K562 (cell line): ENCODE results near the gene PHTF1. TPM values are rescaled to one million over a fixed set of nuclear protein-coding genes. Genes with fewer than 3 reads are reported as not detected.
A peak's percentile ranks its signal among the peaks of the same experiment; 100 is the strongest.

Experiments
- ATF6 ChIP-seq: sonication (generic); formaldehyde crosslinking; IDR thresholded peaks from 2 replicates; pipeline ENCODE4 v1.4.0; 2020; ENCODE audit warnings: mild to moderate bottlenecking, missing genetic modification reagents
- BACH1 ChIP-seq: fragments of 200-800 bp; sonication (Bioruptor generic); IDR thresholded peaks from 2 replicates; pipeline ENCODE4 v1.6.1; 2016; ENCODE audit warnings: missing genetic modification characterization, missing compliant biosample characterization
- CAMTA2 ChIP-seq: fragments of 250-450 bp; sonication (Bioruptor Pico); conservative IDR thresholded peaks from 2 replicates; pipeline ENCODE4 v1.5.1; 2022
- CC2D1A ChIP-seq: fragments of 450-650 bp; IDR thresholded peaks from 2 replicates; pipeline ENCODE4 v1.6.1; 2017; ENCODE audit warnings: mild to moderate bottlenecking
- GATA2 ChIP-seq: sonication (generic); formaldehyde crosslinking; IDR thresholded peaks from 2 replicates; pipeline ENCODE4 v1.4.0; 2020; ENCODE audit warnings: mild to moderate bottlenecking, missing genetic modification reagents
- MTA1 ChIP-seq: fragments of 450-650 bp; IDR thresholded peaks from 2 replicates; pipeline ENCODE4 v1.6.1; 2017; ENCODE audit warnings: borderline replicate concordance
- RFX5 ChIP-seq: IDR thresholded peaks from 2 replicates; pipeline ENCODE4 v1.6.1; 2011; ENCODE audit warnings: low read depth, mild to moderate bottlenecking, improper control_type of control experiment, low read length
- TBP ChIP-seq: optimal IDR thresholded peaks from 2 replicates; pipeline ENCODE3; 2011; ENCODE audit warnings: low read depth, low read length, improper control_type of control experiment
- TEAD2 ChIP-seq: fragments of 450-650 bp; IDR thresholded peaks from 2 replicates; pipeline ENCODE4 v1.6.1; 2016; ENCODE audit warnings: missing genetic modification characterization, control low read depth, missing compliant biosample characterization
- TRIM25 ChIP-seq: fragments of 450-650 bp; IDR thresholded peaks from 2 replicates; pipeline ENCODE4 v1.7.0; 2016; ENCODE audit warnings: borderline replicate concordance
- ZBTB17 ChIP-seq: fragments of 450-650 bp; formaldehyde crosslinking; IDR thresholded peaks from 2 replicates; pipeline ENCODE4 v1.4.0; 2020; ENCODE audit warnings: mild to moderate bottlenecking
- ZNF354B ChIP-seq: fragments of 250-450 bp; sonication (Bioruptor Pico); IDR thresholded peaks from 2 replicates; pipeline ENCODE4 v1.4.0; 2020
- polyA plus RNA-seq, 8 experiments: library from polyadenylated mRNA; depleted of rRNA in 4 of 8; stranded (reverse) in 5 of 8; unstranded in 3 of 8; fragments of >200 nt; fragmentation: Nextera tagmentation in 2 of 8; fragmentation: Illumina TruSeq in 1 of 8; extraction: Ambion mirVana in 2 of 8; extraction: Trizol in 1 of 8; gene quantifications; 2 replicates each; pipeline versions ENCODE4 v1.2.1 to v1.2.3, GENCODE V29; 2011 to 2014; ENCODE audit warnings: inconsistent platforms in 1 of 8, missing spikeins in 1 of 8
- total RNA-seq, 7 experiments: library from RNA; depleted of rRNA in 6 of 7; stranded (reverse); fragments of >200 nt in 6 of 7; fragmentation: Illumina TruSeq in 2 of 7; extraction: Trizol in 2 of 7; gene quantifications; 2 replicates each; pipeline versions ENCODE4 v1.2.1 to v1.2.3, GENCODE V29; 2011 to 2021; ENCODE audit warnings: low replicate concordance in 1 of 7
- TF ChIP-seq, protein P1 (sequence below), 2 experiments: fragments of 450-650 bp; conservative IDR thresholded peaks; 2 replicates each; pipeline ENCODE4 v1.6.1; 2017; ENCODE audit warnings: mild to moderate bottlenecking in 2 of 2, moderate library complexity in 2 of 2
- TF ChIP-seq, protein P2 (sequence below): fragments of 250-450 bp; sonication (Bioruptor Pico); IDR thresholded peaks from 2 replicates; pipeline ENCODE4 v1.5.0; 2021; ENCODE audit warnings: mild to moderate bottlenecking, borderline replicate concordance

The PHTF1 gene
- total and polyA plus RNA-seq, 9 of the 15 experiments (the other 6 are each of a cell fraction or from before 2014, with no cell fraction given): 8.4 to 36.2 (median 23.0) TPM

- TF ChIP-seq, protein P1, sequence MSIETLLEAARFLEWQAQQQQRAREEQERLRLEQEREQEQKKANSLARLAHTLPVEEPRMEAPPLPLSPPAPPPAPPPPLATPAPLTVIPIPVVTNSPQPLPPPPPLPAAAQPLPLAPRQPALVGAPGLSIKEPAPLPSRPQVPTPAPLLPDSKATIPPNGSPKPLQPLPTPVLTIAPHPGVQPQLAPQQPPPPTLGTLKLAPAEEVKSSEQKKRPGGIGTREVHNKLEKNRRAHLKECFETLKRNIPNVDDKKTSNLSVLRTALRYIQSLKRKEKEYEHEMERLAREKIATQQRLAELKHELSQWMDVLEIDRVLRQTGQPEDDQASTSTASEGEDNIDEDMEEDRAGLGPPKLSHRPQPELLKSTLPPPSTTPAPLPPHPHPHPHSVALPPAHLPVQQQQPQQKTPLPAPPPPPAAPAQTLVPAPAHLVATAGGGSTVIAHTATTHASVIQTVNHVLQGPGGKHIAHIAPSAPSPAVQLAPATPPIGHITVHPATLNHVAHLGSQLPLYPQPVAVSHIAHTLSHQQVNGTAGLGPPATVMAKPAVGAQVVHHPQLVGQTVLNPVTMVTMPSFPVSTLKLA (conservative IDR thresholded peaks at IDR 0.05): 0 out of 4 replicates have a peak, but pooled peaks of 1 of the 2 experiments have one; percentile 26
- 0 out of 2 replicates have a peak, but pooled peaks have one; percentile 54 for TF ChIP-seq MTA1
- no peak for TF ChIP-seq TBP
- peak; percentile 63; the same call in 1 of the 2 replicates for TF ChIP-seq TEAD2 (tag)
- no peak for TF ChIP-seq ZNF354B (CRISPR knock-in tag)
- TF ChIP-seq, protein P2, sequence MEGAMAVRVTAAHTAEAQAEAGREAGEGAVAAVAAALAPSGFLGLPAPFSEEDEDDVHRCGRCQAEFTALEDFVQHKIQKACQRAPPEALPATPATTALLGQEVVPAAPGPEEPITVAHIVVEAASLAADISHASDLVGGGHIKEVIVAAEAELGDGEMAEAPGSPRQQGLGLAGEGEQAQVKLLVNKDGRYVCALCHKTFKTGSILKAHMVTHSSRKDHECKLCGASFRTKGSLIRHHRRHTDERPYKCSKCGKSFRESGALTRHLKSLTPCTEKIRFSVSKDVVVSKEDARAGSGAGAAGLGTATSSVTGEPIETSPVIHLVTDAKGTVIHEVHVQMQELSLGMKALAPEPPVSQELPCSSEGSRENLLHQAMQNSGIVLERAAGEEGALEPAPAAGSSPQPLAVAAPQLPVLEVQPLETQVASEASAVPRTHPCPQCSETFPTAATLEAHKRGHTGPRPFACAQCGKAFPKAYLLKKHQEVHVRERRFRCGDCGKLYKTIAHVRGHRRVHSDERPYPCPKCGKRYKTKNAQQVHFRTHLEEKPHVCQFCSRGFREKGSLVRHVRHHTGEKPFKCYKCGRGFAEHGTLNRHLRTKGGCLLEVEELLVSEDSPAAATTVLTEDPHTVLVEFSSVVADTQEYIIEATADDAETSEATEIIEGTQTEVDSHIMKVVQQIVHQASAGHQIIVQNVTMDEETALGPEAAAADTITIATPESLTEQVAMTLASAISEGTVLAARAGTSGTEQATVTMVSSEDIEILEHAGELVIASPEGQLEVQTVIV (CRISPR knock-in tag): no peak
- no peak for TF ChIP-seq ZBTB17 (CRISPR knock-in tag)
- TF ChIP-seq BACH1 (tag): 0 out of 2 replicates have a peak, but pooled peaks have one; percentile 15
- TF ChIP-seq RFX5: no peak
- peak; percentile 14; the same call in 1 of the 2 replicates for TF ChIP-seq GATA2 (CRISPR knock-in tag)
- TF ChIP-seq CAMTA2 (CRISPR knock-in tag): no peak
- TF ChIP-seq ATF6 (CRISPR knock-in tag): no peak
- peak; percentile 67; the same call in 1 of the 2 replicates for TF ChIP-seq CC2D1A
- TF ChIP-seq TRIM25: no peak
These were observed 45.4 kb upstream of the PHTF1 start (continued) for GRCh38 chr1:113804421-113805255.
